Activated naive CD8-positive, alpha-beta T cell (primary cell): ENCODE data around the gene NFE2.

Experiments used
- H3K27ac Mint-ChIP-seq: one replicate; pipeline ENCODE4 v1.8.0; 2021; ENCODE audit warnings: mixed read lengths
- H3K27me3 Mint-ChIP-seq: one replicate; pipeline ENCODE4 v1.8.0; 2021; ENCODE audit warnings: mixed read lengths
- H3K36me3 Mint-ChIP-seq: one replicate; pipeline ENCODE4 v1.8.0; 2021; ENCODE audit warnings: mixed read lengths
- H3K4me1 Mint-ChIP-seq: one replicate; pipeline ENCODE4 v1.8.0; 2021; ENCODE audit warnings: low read depth, mixed read lengths
- H3K4me3 Mint-ChIP-seq: one replicate; pipeline ENCODE4 v1.8.0; 2021; ENCODE audit warnings: mild to moderate bottlenecking, mixed read lengths
- H3K9me3 Mint-ChIP-seq: one replicate; pipeline ENCODE4 v1.8.0; 2021; ENCODE audit warnings: low read depth, mixed read lengths

NFE2 gene

DNA sequence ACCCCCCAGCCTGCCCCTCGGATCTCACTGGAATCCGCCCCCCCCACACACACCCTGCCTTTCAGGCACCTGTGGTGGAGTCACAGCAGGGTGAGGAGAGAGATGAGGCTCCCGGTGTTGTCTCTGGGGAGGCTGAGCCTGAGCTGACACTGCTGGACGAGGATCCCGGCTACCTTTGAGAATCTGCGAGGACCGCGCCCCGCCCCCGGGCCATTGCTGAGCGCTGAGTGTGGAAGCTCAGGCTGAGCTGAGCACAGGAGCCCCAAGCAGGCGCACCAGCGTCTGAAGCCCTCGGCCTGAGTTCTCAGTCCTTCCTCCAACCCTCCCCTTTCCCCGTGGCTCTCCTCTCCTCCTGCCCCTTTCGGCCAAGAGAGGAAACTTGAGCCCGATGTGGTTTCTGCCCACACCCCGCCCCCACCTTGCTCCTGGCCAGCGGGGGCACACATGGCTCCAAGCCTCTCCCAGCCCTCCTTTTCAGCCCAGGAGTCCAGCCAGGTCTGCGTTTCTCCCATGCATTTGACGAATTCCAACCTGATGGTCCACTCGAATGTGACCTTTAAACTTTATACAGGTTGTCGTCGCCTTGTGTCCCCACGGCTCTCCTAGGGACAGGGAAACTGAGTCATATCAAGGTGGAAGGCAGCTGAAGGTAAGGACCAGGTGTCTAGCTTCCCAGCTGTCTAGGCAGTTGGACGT is at the start of gene NFE2:
Gene NFE2 (minus strand): TSS at position 284 of the 696 bp plus-strand sequence. CDS start 5,767 bp downstream, outside the sequence.
- peak within 1 kb of the TSS; percentile 48 for H3K4me3 Mint-ChIP-seq
- peaks cover 10% of the 10 kb centered on the region for H3K4me1 Mint-ChIP-seq

GRCh38 chr12:54349679-54350078 is 48.9 kb upstream of the NFE2 start:
- H3K4me3 Mint-ChIP-seq = no peak overlapping the region
- peaks cover 7% of the 10 kb centered on the region for H3K36me3 Mint-ChIP-seq
- no peaks in the 10 kb centered on the region for H3K27me3 Mint-ChIP-seq
- H3K4me1 Mint-ChIP-seq = peaks cover 17% of the 10 kb centered on the region
- H3K27ac Mint-ChIP-seq = no peak overlapping the region
- no peaks in the 10 kb centered on the region for H3K9me3 Mint-ChIP-seq

More for the DNA sequence above, at the start of gene NFE2:
- no peaks in the 10 kb centered on the region for H3K36me3 Mint-ChIP-seq
- H3K9me3 Mint-ChIP-seq = no peaks in the 10 kb centered on the region
- no peak within 1 kb of the TSS for H3K27ac Mint-ChIP-seq
- peaks cover 26% of the 10 kb centered on the region for H3K27me3 Mint-ChIP-seq

DNA sequence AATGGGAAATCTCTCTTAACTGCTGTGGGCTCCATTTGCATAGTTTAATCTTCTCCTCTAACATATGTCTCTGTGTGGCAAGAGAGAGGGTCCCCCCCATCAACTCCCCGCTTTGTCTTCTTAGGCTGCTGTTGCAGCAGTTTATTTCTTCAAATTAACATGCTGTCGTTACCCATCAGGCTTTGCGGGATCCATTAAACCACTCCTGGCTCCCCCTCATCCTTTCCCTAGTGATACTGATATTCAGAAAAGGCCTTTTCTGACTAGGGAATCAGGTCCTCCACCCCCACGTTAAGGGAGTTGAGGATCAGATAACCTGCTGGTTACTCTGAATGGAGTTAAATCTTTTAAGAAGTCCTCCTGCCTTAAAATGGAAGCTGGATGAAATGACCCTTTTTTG is 48.2 kb upstream of the NFE2 start:
- H3K4me1 Mint-ChIP-seq = peaks cover 17% of the 10 kb centered on the region
- no peak overlapping the region for H3K4me3 Mint-ChIP-seq
- H3K9me3 Mint-ChIP-seq = no peaks in the 10 kb centered on the region
- H3K27ac Mint-ChIP-seq = no peak overlapping the region
- peaks cover 7% of the 10 kb centered on the region for H3K36me3 Mint-ChIP-seq
- H3K27me3 Mint-ChIP-seq = no peaks in the 10 kb centered on the region

- H3K36me3 Mint-ChIP-seq = peaks cover 7% of the 10 kb centered on the region
- no peaks in the 10 kb centered on the region for H3K27me3 Mint-ChIP-seq
- peaks cover 9% of the 10 kb centered on the region for H3K4me1 Mint-ChIP-seq
- H3K27ac Mint-ChIP-seq = no peak overlapping the region
- H3K9me3 Mint-ChIP-seq = no peaks in the 10 kb centered on the region
- no peak overlapping the region for H3K4me3 Mint-ChIP-seq
Observed at GRCh38 chr12:54341378-54342300, 40.8 kb upstream of the NFE2 start.

- no peak overlapping the region for H3K27ac Mint-ChIP-seq
- H3K4me1 Mint-ChIP-seq = peaks cover 11% of the 10 kb centered on the region
- no peaks in the 10 kb centered on the region for H3K9me3 Mint-ChIP-seq
- H3K27me3 Mint-ChIP-seq = no peaks in the 10 kb centered on the region
- no peak overlapping the region for H3K4me3 Mint-ChIP-seq
- H3K36me3 Mint-ChIP-seq = peaks cover 7% of the 10 kb centered on the region
Observed at GRCh38 chr12:54340846-54341245, 40.0 kb upstream of the NFE2 start.

GRCh38 chr12:54338698-54339296 is 38.0 kb upstream of the NFE2 start:
- Mint-ChIP-seq H3K36me3 (peaks cover 7% of the 10 kb centered on the region), H3K27me3 (no peaks in the 10 kb centered on the region), H3K9me3 (no peaks in the 10 kb centered on the region), H3K4me3 (no peak overlapping the region), H3K4me1 (peaks cover 12% of the 10 kb centered on the region), H3K27ac (no peak overlapping the region)

DNA sequence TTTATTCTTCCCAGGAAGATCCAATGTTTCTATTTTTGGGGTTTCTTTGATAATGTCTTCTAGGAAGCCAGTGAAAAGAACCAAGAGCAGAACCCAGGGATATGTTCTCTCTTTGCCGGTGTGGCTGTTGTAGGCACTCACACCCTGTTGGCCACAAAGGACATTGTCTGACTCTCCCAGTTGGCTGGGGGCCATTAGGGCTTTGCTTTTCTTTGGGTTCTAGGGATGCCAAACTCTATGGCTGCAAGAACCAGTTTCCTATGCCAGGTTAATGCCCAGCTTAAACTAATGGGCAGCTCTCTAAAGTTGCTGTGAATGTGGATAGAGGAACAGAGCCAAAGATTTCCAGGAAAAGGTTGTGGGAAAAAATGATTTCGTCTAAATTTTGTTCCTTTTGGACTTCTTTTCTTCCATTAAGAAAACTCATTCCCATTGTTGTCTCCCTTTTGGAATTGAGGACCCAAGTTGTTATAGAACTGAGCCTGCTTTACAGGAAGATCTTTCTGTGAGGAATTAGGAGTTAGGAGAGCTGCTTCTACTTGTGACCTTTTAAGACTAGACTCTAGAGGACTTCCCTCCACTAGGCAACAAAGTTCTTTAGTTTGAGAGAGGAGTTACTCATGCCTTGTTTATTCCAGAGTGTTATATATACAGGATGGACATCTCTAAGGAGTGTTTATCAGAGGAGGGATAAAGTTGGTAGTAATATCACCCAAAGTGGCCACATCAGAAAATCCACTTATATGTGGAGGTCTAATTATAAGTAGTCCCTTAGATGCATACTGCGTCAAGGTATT is 37.2 kb upstream of the NFE2 start:
- Mint-ChIP-seq H3K27me3 (no peaks in the 10 kb centered on the region), H3K27ac (peak overlapping the region; percentile 30), H3K4me1 (peaks cover 19% of the 10 kb centered on the region), H3K36me3 (peaks cover 9% of the 10 kb centered on the region), H3K9me3 (no peaks in the 10 kb centered on the region), H3K4me3 (no peak overlapping the region)

GRCh38 chr12:54337280-54337842 is 36.5 kb upstream of the NFE2 start:
- Mint-ChIP-seq H3K36me3 (peaks cover 9% of the 10 kb centered on the region), H3K27ac (peak overlapping the region; percentile 30), H3K27me3 (no peaks in the 10 kb centered on the region)

GRCh38 chr12:54333420-54334034 is 32.7 kb upstream of the NFE2 start:
- H3K4me1 Mint-ChIP-seq = peaks cover 44% of the 10 kb centered on the region
- no peaks in the 10 kb centered on the region for H3K27me3 Mint-ChIP-seq
- H3K36me3 Mint-ChIP-seq = peaks cover 3% of the 10 kb centered on the region
- H3K9me3 Mint-ChIP-seq = no peaks in the 10 kb centered on the region
- H3K4me3 Mint-ChIP-seq = no peak overlapping the region
- H3K27ac Mint-ChIP-seq = no peak overlapping the region

More at GRCh38 chr12:54337280-54337842, 36.5 kb upstream of the NFE2 start:
- Mint-ChIP-seq H3K9me3 (no peaks in the 10 kb centered on the region), H3K4me3 (no peak overlapping the region), H3K4me1 (peaks cover 22% of the 10 kb centered on the region)

DNA sequence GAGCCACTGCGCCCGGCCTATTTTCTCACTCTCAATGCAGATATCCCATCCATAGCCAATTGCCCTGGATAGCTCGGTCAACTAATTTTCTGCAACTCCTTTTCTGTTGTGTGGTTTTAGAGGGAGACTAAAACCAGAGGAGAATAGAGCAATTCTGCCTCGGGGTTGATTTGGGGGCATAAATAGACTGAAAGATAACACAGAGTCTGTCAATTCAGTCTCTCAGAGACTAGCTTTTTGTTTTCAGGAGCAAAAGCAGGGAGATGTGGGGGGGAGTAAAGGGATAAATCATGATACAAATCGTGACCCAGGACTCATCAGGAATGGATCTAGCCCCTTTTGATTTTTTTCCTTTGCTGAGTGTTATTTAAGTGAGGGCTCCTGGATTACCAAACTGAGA is 30.6 kb upstream of the NFE2 start:
- H3K36me3 Mint-ChIP-seq = peaks cover 3% of the 10 kb centered on the region
- no peaks in the 10 kb centered on the region for H3K9me3 Mint-ChIP-seq
- no peaks in the 10 kb centered on the region for H3K27me3 Mint-ChIP-seq
- no peak overlapping the region for H3K4me3 Mint-ChIP-seq
- H3K27ac Mint-ChIP-seq = peak overlapping the region; percentile 8
- peaks cover 50% of the 10 kb centered on the region for H3K4me1 Mint-ChIP-seq

DNA sequence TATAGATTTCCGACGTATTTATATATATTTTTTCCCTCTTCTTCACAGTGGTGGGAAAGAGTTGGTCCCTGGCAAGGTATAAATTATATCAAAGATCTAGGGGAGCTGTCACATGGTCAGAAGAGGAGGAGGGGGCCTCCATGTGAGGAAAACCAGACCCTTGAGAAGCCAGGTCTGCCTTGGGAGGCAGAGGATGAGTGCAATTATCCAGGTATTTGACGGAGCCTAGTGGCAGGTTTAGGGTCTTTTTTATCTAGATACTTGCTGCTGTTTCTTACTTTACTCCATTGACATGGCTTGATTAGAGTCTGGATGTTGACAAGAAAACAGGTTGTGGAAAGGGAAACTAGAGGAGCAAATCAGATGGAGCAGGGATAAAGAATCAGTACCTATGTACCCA is 29.6 kb upstream of the NFE2 start:
- Mint-ChIP-seq H3K4me3 (no peak overlapping the region), H3K9me3 (no peaks in the 10 kb centered on the region), H3K36me3 (peaks cover 3% of the 10 kb centered on the region), H3K4me1 (peaks cover 54% of the 10 kb centered on the region), H3K27me3 (no peaks in the 10 kb centered on the region), H3K27ac (peak overlapping the region; percentile 78)

GRCh38 chr12:54329759-54330158 is 28.9 kb upstream of the NFE2 start:
- Mint-ChIP-seq H3K27me3 (no peaks in the 10 kb centered on the region), H3K4me1 (peaks cover 60% of the 10 kb centered on the region), H3K9me3 (no peaks in the 10 kb centered on the region), H3K27ac (peak overlapping the region; percentile 78), H3K4me3 (no peak overlapping the region), H3K36me3 (peaks cover 3% of the 10 kb centered on the region)

GRCh38 chr12:54328595-54329337 is 28.0 kb upstream of the NFE2 start:
- Mint-ChIP-seq H3K36me3 (peaks cover 3% of the 10 kb centered on the region), H3K9me3 (no peaks in the 10 kb centered on the region), H3K4me3 (peak overlapping the region; percentile 45), H3K4me1 (peaks cover 63% of the 10 kb centered on the region), H3K27ac (peak overlapping the region; percentile 76), H3K27me3 (no peaks in the 10 kb centered on the region)
